ENCODE results near the gene TGIF2. TPM values are rescaled to one million over a fixed set of nuclear protein-coding genes. Genes with fewer than 3 reads are reported as not detected.

TGIF2 gene
- total and polyA plus RNA-seq, 9 of the 15 experiments (the other 6 are each of a cell fraction or from before 2014, with no cell fraction given) = 6.8 to 27.8 (median 15.7) TPM

GRCh38 chr20:36538026-36538722 is 35.2 kb upstream of the TGIF2 start:
- ChIA-PET POLR2A (interaction anchor here (0.6 kb wide), 1 partner anchor 51 kb away, joined by 3 read pairs; no protein-coding TSS in a partner anchor), CTCF (ENCODE audit: low intra/inter-chr PET ratio) (no interaction called here)
- WGBS (ENCODE audit: insufficient coverage, low coverage, missing lambda C conversion rate) = 57% methylated on average over 11 of the region's 11 CpGs
- no peak overlapping the region for H3K27ac ChIP-seq (ENCODE audit: extremely low read depth, low read depth, low read length)
- H3K27me3 ChIP-seq (ENCODE audit: control insufficient read depth in 2 of 2, insufficient read depth in 2 of 2, low read length in 2 of 2) = no peaks in the 10 kb centered on the region
- no peaks in the 10 kb centered on the region for H3K36me3 ChIP-seq (ENCODE audit: control insufficient read depth, insufficient read depth, low read length)
- DNase-seq (ENCODE audit: extremely low read depth in 1 of 4, low spot score in 3 of 4) (no peak), FAIRE-seq (no peak), ATAC-seq (no peak)
- peaks cover 0 to 27% of the 10 kb centered on the region in 2 experiments; a peak in 3 of 5 replicates for H3K4me1 ChIP-seq (replicated peaks in 1 of 2; ENCODE audit: control insufficient read depth in 2 of 2, insufficient read depth in 2 of 2, low read length in 2 of 2)
- no peaks in the 10 kb centered on the region for H4K20me1 ChIP-seq (replicated peaks; ENCODE audit: control insufficient read depth, insufficient read depth, low read length)
- no peaks in the 10 kb centered on the region for H3K9me1 ChIP-seq (ENCODE audit: control insufficient read depth, insufficient read depth, low read length)
- intact Hi-C loops (cut with micrococcal nuclease) (no loop called here), in situ Hi-C loops (cut with MboI) (no loop called here)
- no TSS peak for BruUV-seq (replicated peaks)
- no peak overlapping the region for H3K9ac ChIP-seq (ENCODE audit: insufficient read depth in 1 of 2, low read depth in 2 of 2, low read length in 2 of 2)
- H3K9me3 ChIP-seq (replicated peaks; ENCODE audit: control insufficient read depth, insufficient read depth, low read depth, low read length) = no peaks in the 10 kb centered on the region
- no peaks in the 10 kb centered on the region for H3K79me2 ChIP-seq (ENCODE audit: control insufficient read depth, insufficient read depth, low read length)
- H3K4me2 ChIP-seq (ENCODE audit: insufficient read depth, low read length) = no peak overlapping the region
- H2AFZ ChIP-seq (ENCODE audit: low read depth, low read length) = no peak overlapping the region
- H3K4me3 ChIP-seq = no peak overlapping the region
- TF ChIP-seq FOXK1 (CRISPR knock-in tag; IDR thresholded peaks at IDR 0.05; ENCODE audit: borderline replicate concordance) = no peak
- TF ChIP-seq MYC (IDR thresholded peaks at IDR 0.05; ENCODE audit: low read depth, low read length) = no peak
- no peak for TF ChIP-seq MYC (CRISPR knock-in tag; IDR thresholded peaks at IDR 0.05; ENCODE audit: borderline replicate concordance, low read depth)
- no peak for TF ChIP-seq FOXM1 (IDR thresholded peaks at IDR 0.05; ENCODE audit: low read depth)
- TF ChIP-seq FOXM1 (CRISPR knock-in tag; IDR thresholded peaks at IDR 0.05; ENCODE audit: low read depth) = no peak
- TF ChIP-seq THRA (IDR thresholded peaks at IDR 0.05) = no peak
- no peak for TF ChIP-seq MYNN (IDR thresholded peaks at IDR 0.05)
- no peak for TF ChIP-seq MYNN (CRISPR knock-in tag; IDR thresholded peaks at IDR 0.05)
- TF ChIP-seq ILK (tag; IDR thresholded peaks at IDR 0.05; ENCODE audit: borderline replicate concordance, low read depth) = no peak
- TF ChIP-seq FIP1L1 (IDR thresholded peaks at IDR 0.05; ENCODE audit: low read depth, low read length, poor library complexity, severe bottlenecking) = no peak
- no peak for TF ChIP-seq GTF3C2 (IDR thresholded peaks at IDR 0.05; ENCODE audit: borderline replicate concordance, extremely low read depth, insufficient read length)
- TF ChIP-seq MED1 (CRISPR knock-in tag; IDR thresholded peaks at IDR 0.05; ENCODE audit: borderline replicate concordance) = no peak
- TF ChIP-seq THRB (CRISPR knock-in tag; conservative IDR thresholded peaks at IDR 0.05) = no peak
- TF ChIP-seq ZNF780A (CRISPR knock-in tag; IDR thresholded peaks at IDR 0.05) = no peak
- no peak for TF ChIP-seq SP1 (CRISPR knock-in tag; IDR thresholded peaks at IDR 0.05)
- TF ChIP-seq COPS2 (conservative IDR thresholded peaks at IDR 0.05) = no peak
- no peak for TF ChIP-seq NONO (IDR thresholded peaks at IDR 0.05; ENCODE audit: low read depth in 2 of 2, low read length in 1 of 2)

Data from K562 (cell line).